H1 (cell line): Measurements from ENCODE around the gene NOL3. TPM values are rescaled to one million over a fixed set of nuclear protein-coding genes. Genes with fewer than 3 reads are reported as not detected.

ENCODE experiments used
- FOSL1 ChIP-seq: IDR thresholded peaks from 2 replicates; pipeline ENCODE4 v1.6.1; 2011; ENCODE audit warnings: mild to moderate bottlenecking, low read depth, low read length, moderate library complexity; ENCODE audit not compliant: insufficient read depth
- GTF2F1 ChIP-seq: IDR thresholded peaks from 2 replicates; pipeline ENCODE4 v1.6.1; 2012; ENCODE audit warnings: low read depth, low read length, improper control_type of control experiment, borderline replicate concordance
- SRF ChIP-seq: IDR thresholded peaks from 2 replicates; pipeline ENCODE4 v1.6.1; 2011; ENCODE audit warnings: mild to moderate bottlenecking, low read depth, low read length, moderate library complexity
- polyA plus RNA-seq, 7 experiments: library from polyadenylated mRNA; depleted of rRNA in 3 of 7; stranded (reverse) in 5 of 7; unstranded in 2 of 7; fragments of >200 nt in 5 of 7; fragments of 200-250 nt in 2 of 7; gene quantifications; 1 replicate in 5 of 7; 2 replicates in 1 of 7; 4 replicates in 1 of 7; pipeline versions ENCODE4 v1.2.1 to v1.2.3, GENCODE V29; 2011 to 2013; ENCODE audit warnings: missing spikeins in 2 of 7, mixed read lengths in 2 of 7
- total RNA-seq: library from RNA; stranded (reverse); fragmentation: NEBNext Ultra II Directional; extraction: Animal tissue kit (Norgen Biotek cat#: 25700); gene quantifications from 2 replicates; pipeline ENCODE4 v1.2.1, GENCODE V29; 2021
- TF ChIP-seq, protein P1 (sequence below): IDR thresholded peaks from 2 replicates; pipeline ENCODE4 v1.6.1; 2011; ENCODE audit warnings: low read depth, mild to moderate bottlenecking, low read length; ENCODE audit not compliant: insufficient read depth

NOL3 gene
- total and polyA plus RNA-seq, 2 of the 8 experiments (the other 6 are each of a cell fraction or from before 2014, with no cell fraction given): 2.2 to 4.6 TPM

DNA sequence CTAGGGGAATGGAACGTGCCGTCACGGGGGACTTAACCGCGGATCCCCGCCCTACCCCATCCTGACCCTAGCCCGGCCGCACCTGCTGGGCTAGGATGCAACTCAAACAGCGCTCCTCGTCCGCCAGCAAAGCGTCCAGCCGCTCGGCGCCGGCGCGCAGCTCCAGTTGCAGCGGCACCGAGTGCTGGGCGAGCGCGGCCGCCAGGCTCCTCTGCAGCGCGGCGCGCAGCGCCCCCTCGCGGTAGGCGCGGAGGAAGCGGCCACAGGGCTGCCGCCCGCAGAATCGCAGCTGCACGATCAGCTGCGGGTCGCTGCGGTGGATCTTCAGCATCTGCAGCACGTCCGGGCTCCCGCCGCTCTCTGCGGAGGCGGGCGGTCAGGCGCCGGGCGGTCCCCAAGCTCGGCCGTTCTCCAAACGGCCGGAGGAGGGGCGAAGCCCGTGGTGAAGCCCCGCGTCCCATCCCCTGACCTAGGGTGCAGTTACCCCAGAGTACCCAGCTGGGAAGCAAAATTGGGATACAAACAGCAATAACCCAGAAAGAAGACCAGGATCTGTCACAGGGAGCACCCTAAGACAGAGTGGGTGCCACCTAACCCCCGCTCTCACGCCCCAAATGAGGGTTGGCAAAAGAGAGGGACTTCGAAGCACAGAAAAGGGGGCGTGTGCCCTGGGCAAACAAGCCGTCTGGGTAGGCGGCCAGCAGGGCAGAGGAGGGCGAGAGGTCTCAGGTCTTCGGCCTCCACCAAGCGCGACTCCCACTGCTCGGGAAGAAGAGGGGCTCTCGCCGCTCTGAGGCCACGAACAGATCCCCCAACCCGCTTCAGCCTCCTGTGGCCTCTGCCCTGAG, 14.8 kb upstream of the NOL3 start (continued):
- TF ChIP-seq, protein P1, sequence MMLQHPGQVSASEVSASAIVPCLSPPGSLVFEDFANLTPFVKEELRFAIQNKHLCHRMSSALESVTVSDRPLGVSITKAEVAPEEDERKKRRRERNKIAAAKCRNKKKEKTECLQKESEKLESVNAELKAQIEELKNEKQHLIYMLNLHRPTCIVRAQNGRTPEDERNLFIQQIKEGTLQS: no peak
- TF ChIP-seq GTF2F1 (no peak), SRF (peak; percentile 72), FOSL1 (no peak)
